K562 (cell line): ENCODE measurements around the gene PLA2G4F. TPM values are rescaled to one million over a fixed set of nuclear protein-coding genes. Genes with fewer than 3 reads are reported as not detected.

Source experiments
- ADNP ChIP-seq: fragments of 200-800 bp; sonication (Bioruptor generic); IDR thresholded peaks from 2 replicates; pipeline ENCODE4 v1.6.1; 2016; ENCODE audit warnings: missing genetic modification characterization, missing compliant biosample characterization
- ARNT ChIP-seq, 2 experiments: fragments of 450-650 bp; IDR thresholded peaks; 2 replicates each; pipeline ENCODE4 v1.6.1; 2016; ENCODE audit warnings: mild to moderate bottlenecking in 1 of 2
- CHD1 ChIP-seq: fragments of 200-600 bp; sonication (generic); IDR thresholded peaks from one replicate; pipeline ENCODE4 v1.6.1; 2012; ENCODE audit warnings: mild to moderate bottlenecking, moderate library complexity, low read length, inconsistent platforms
- CHD4 ChIP-seq: fragments of 200-600 bp; sonication (generic); IDR thresholded peaks from 3 replicates; pipeline ENCODE4 v1.6.1; 2012; ENCODE audit warnings: low read depth, mild to moderate bottlenecking, mixed read lengths, low read length, inconsistent platforms; ENCODE audit not compliant: insufficient read depth, insufficient replicate concordance, poor library complexity, severe bottlenecking
- DPF2 ChIP-seq: fragments of 450-650 bp; IDR thresholded peaks from 2 replicates; pipeline ENCODE4 v1.6.1; 2016
- E2F3 ChIP-seq: fragments of 250-450 bp; sonication (Bioruptor Pico); IDR thresholded peaks from 2 replicates; pipeline ENCODE4 v1.4.0; 2020; ENCODE audit warnings: mild to moderate bottlenecking
- HDAC8 ChIP-seq: fragments of 450-650 bp; IDR thresholded peaks from 2 replicates; pipeline ENCODE4 v1.6.1; 2016; ENCODE audit warnings: mild to moderate bottlenecking, missing genetic modification characterization, moderate library complexity, missing compliant biosample characterization
- HNRNPL ChIP-seq: fragments of 200-400 bp; formaldehyde crosslinking; IDR thresholded peaks from 2 replicates; pipeline ENCODE4 v1.6.1; 2017; ENCODE audit warnings: low read depth, mild to moderate bottlenecking, low read length
- KLF10 ChIP-seq: fragments of 250-450 bp; sonication (Bioruptor Pico); IDR thresholded peaks from 2 replicates; pipeline ENCODE4 v1.6.1; 2021; ENCODE audit warnings: matching md5 sums
- L3MBTL2 ChIP-seq: fragments of 450-650 bp; IDR thresholded peaks from 2 replicates; pipeline ENCODE4 v1.6.1; 2016; ENCODE audit warnings: mild to moderate bottlenecking, moderate library complexity
- MYBL2 ChIP-seq, 2 experiments: fragments of 450-650 bp in 1 of 2; sonication (generic) in 1 of 2; formaldehyde crosslinking in 1 of 2; IDR thresholded peaks; 2 replicates each; pipeline versions ENCODE4 v1.6.1 to v1.8.1; 2017 to 2022; ENCODE audit warnings: borderline replicate concordance in 1 of 2, inconsistent platforms in 1 of 2, low read depth in 1 of 2, mild to moderate bottlenecking in 1 of 2, missing genetic modification reagents in 1 of 2, moderate library complexity in 1 of 2
- RFX7 ChIP-seq: fragments of 250-450 bp; sonication (Bioruptor Pico); IDR thresholded peaks from 2 replicates; pipeline ENCODE4 v1.5.1; 2021; ENCODE audit warnings: mild to moderate bottlenecking
- SIN3A ChIP-seq, 2 experiments: fragments of 150-350 bp in 1 of 2; IDR thresholded peaks; 2 replicates each; pipeline ENCODE4 v1.6.1; 2011 to 2016; ENCODE audit warnings: borderline replicate concordance in 2 of 2, low read depth in 2 of 2, low read length in 2 of 2, mild to moderate bottlenecking in 2 of 2, moderate library complexity in 2 of 2; ENCODE audit not compliant: control insufficient read depth in 1 of 2
- SMC3 ChIP-seq: conservative IDR thresholded peaks from 2 replicates; pipeline ENCODE4 v1.6.1; 2011; ENCODE audit warnings: low read depth, low read length, improper control_type of control experiment; ENCODE audit not compliant: insufficient read depth
- TEAD1 ChIP-seq, 2 experiments: fragments of 450-650 bp in 1 of 2; sonication (generic) in 1 of 2; formaldehyde crosslinking; IDR thresholded peaks; 2 replicates each; pipeline versions ENCODE4 v1.4.0 to v1.8.0; 2020 to 2022; ENCODE audit warnings: mild to moderate bottlenecking in 2 of 2, missing genetic modification reagents in 1 of 2
- TSC22D4 ChIP-seq: fragments of 450-650 bp; IDR thresholded peaks from 2 replicates; pipeline ENCODE4 v1.6.1; 2016; ENCODE audit warnings: missing genetic modification characterization, missing biosample characterization, control low read depth
- ZNF583 ChIP-seq: fragments of 250-450 bp; sonication (Bioruptor Pico); IDR thresholded peaks from 2 replicates; pipeline ENCODE4 v1.4.0; 2020
- ZNF778 ChIP-seq: fragments of 450-650 bp; formaldehyde crosslinking; IDR thresholded peaks from 2 replicates; pipeline ENCODE4 v1.4.0; 2020; ENCODE audit warnings: mild to moderate bottlenecking, moderate library complexity
- ZZZ3 ChIP-seq: fragments of 450-650 bp; IDR thresholded peaks from 2 replicates; pipeline ENCODE4 v1.6.1; 2016; ENCODE audit warnings: antibody characterized with exemption, mild to moderate bottlenecking, moderate library complexity
- polyA plus RNA-seq, 8 experiments: library from polyadenylated mRNA; depleted of rRNA in 4 of 8; stranded (reverse) in 5 of 8; unstranded in 3 of 8; fragments of >200 nt; fragmentation: Nextera tagmentation in 2 of 8; fragmentation: Illumina TruSeq in 1 of 8; extraction: Ambion mirVana in 2 of 8; extraction: Trizol in 1 of 8; gene quantifications; 2 replicates each; pipeline versions ENCODE4 v1.2.1 to v1.2.3, GENCODE V29; 2011 to 2014; ENCODE audit warnings: inconsistent platforms in 1 of 8, missing spikeins in 1 of 8
- total RNA-seq, 7 experiments: library from RNA; depleted of rRNA in 6 of 7; stranded (reverse); fragments of >200 nt in 6 of 7; fragmentation: Illumina TruSeq in 2 of 7; extraction: Trizol in 2 of 7; gene quantifications; 2 replicates each; pipeline versions ENCODE4 v1.2.1 to v1.2.3, GENCODE V29; 2011 to 2021; ENCODE audit warnings: low replicate concordance in 1 of 7
- TF ChIP-seq, protein P1 (sequence below): sonication (generic); formaldehyde crosslinking; IDR thresholded peaks from 2 replicates; pipeline ENCODE4 v1.8.0; 2022; ENCODE audit warnings: missing genetic modification reagents, mild to moderate bottlenecking, moderate library complexity, borderline replicate concordance
- TF ChIP-seq, protein P2 (sequence below): fragments of 450-650 bp; IDR thresholded peaks from 2 replicates; pipeline ENCODE4 v1.6.1; 2016; ENCODE audit warnings: borderline replicate concordance
- TF ChIP-seq, protein P3 (sequence below), 3 experiments: fragments of 200-800 bp in 1 of 3; sonication (Bioruptor generic) in 1 of 3; sonication (generic) in 1 of 3; formaldehyde crosslinking in 1 of 3; IDR thresholded peaks; 2 replicates each; pipeline versions ENCODE4 v1.6.1 to v1.8.0; 2016 to 2022; ENCODE audit warnings: mild to moderate bottlenecking in 2 of 3, missing compliant biosample characterization in 2 of 3, missing genetic modification characterization in 2 of 3, missing genetic modification reagents in 1 of 3

The PLA2G4F gene
- total and polyA plus RNA-seq, 9 of the 15 experiments (the other 6 are each of a cell fraction or from before 2014, with no cell fraction given), result 0.02 TPM; not detected in 8

DNA sequence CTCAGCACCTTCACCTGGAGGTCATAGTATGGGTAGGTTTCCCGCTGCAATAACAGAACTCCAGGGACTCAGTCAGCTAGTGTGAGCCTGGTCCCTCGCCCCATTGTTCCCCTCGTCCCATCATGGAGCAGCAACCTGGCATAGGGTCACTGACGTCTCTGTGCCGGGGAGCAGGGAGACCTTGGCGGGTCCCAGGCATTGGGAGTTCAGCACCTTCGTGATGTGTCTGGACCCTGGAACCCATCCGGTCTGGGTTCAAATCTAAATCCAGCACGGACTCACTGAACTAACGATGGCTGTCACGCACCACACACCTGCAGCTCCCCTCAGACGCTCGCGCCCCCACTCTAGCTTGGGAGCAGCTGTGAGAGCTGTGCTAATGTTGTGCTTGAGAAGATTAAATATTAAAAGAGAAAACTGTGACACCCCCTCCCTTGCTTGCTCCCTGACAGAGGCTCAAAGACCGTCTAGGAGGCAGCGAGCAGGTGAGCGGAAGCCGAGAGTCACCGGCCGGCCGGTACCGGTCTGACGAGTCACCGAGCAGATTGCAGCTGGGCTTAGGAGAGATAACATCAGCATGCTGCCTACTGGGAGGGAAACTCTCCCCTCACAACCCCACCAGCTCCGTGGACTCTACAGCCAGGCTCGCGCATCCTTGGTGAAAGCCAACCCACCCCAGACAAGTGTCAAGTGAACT, 742 bp downstream of the PLA2G4F start (continued):
- TF ChIP-seq L3MBTL2, result peak; percentile 72
- no peak for TF ChIP-seq SMC3
- TF ChIP-seq ZZZ3, result no peak
- TF ChIP-seq ZNF583 (CRISPR knock-in tag), result no peak
- TF ChIP-seq TSC22D4, result no peak
- TF ChIP-seq DPF2, result 0 out of 2 replicates have a peak, but pooled peaks have one; percentile 28
- no peak for TF ChIP-seq TEAD1 (CRISPR knock-in tag; IDR thresholded peaks at IDR 0.05)
- no peak for TF ChIP-seq MYBL2 (IDR thresholded peaks at IDR 0.05; ENCODE audit: low read depth)
- TF ChIP-seq MYBL2 (CRISPR knock-in tag; IDR thresholded peaks at IDR 0.05; ENCODE audit: borderline replicate concordance), result no peak
- TF ChIP-seq ADNP (tag), result no peak
- TF ChIP-seq CHD1, result no peak
- no peak for TF ChIP-seq RFX7 (CRISPR knock-in tag)
- no peak for TF ChIP-seq ARNT (IDR thresholded peaks at IDR 0.05)
- TF ChIP-seq, protein P1, sequence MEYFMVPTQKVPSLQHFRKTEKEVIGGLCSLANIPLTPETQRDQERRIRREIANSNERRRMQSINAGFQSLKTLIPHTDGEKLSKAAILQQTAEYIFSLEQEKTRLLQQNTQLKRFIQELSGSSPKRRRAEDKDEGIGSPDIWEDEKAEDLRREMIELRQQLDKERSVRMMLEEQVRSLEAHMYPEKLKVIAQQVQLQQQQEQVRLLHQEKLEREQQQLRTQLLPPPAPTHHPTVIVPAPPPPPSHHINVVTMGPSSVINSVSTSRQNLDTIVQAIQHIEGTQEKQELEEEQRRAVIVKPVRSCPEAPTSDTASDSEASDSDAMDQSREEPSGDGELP (CRISPR knock-in tag), result peak; percentile 40; the same call in 1 of the 2 replicates
- no peak for TF ChIP-seq SIN3A (IDR thresholded peaks at IDR 0.05; ENCODE audit: borderline replicate concordance in 2 of 2, control insufficient read depth in 1 of 2, low read depth in 2 of 2, low read length in 2 of 2)
- no peak for TF ChIP-seq HNRNPL
- no peak for TF ChIP-seq HDAC8 (tag)
- TF ChIP-seq CHD4, result no peak
- TF ChIP-seq ZNF778 (CRISPR knock-in tag), result no peak
- TF ChIP-seq, protein P2, sequence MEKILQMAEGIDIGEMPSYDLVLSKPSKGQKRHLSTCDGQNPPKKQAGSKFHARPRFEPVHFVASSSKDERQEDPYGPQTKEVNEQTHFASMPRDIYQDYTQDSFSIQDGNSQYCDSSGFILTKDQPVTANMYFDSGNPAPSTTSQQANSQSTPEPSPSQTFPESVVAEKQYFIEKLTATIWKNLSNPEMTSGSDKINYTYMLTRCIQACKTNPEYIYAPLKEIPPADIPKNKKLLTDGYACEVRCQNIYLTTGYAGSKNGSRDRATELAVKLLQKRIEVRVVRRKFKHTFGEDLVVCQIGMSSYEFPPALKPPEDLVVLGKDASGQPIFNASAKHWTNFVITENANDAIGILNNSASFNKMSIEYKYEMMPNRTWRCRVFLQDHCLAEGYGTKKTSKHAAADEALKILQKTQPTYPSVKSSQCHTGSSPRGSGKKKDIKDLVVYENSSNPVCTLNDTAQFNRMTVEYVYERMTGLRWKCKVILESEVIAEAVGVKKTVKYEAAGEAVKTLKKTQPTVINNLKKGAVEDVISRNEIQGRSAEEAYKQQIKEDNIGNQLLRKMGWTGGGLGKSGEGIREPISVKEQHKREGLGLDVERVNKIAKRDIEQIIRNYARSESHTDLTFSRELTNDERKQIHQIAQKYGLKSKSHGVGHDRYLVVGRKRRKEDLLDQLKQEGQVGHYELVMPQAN, result no peak
- TF ChIP-seq E2F3 (CRISPR knock-in tag), result no peak
- TF ChIP-seq, protein P3, sequence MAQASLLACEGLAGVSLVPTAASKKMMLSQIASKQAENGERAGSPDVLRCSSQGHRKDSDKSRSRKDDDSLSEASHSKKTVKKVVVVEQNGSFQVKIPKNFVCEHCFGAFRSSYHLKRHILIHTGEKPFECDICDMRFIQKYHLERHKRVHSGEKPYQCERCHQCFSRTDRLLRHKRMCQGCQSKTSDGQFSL (CRISPR knock-in tag; IDR thresholded peaks at IDR 0.05), result no peak
- TF ChIP-seq, protein P3 (tag; IDR thresholded peaks at IDR 0.05), result no peak
- TF ChIP-seq KLF10 (CRISPR knock-in tag), result no peak
